GM21717 (cell line): ENCODE results near the gene EXOC4.
"Not testable (repeated sequence)": the region's sequence is repeated elsewhere in the genome, so short reads cannot be mapped to it uniquely, and the experiment has no call there.

Experiments
- ATAC-seq: cut with Tn5 transposase; IDR thresholded peaks from one replicate; pipeline ENCODE4 v1.9.1; 2021; ENCODE audit warnings: mild to moderate bottlenecking, moderate library complexity; ENCODE audit not compliant: unreplicated experiment

The EXOC4 gene

GRCh38 chr7:133313575-133313974 lies 60.7 kb downstream of the EXOC4 start:
- ATAC-seq: no peak

GRCh38 chr7:133314084-133314483 lies 61.2 kb downstream of the EXOC4 start:
- ATAC-seq: no peak

- ATAC-seq: no peak
Observed at GRCh38 chr7:133315332-133316040, 62.6 kb downstream of the EXOC4 start.

- ATAC-seq: no peak
Observed at GRCh38 chr7:133319842-133320241, 67.0 kb downstream of the EXOC4 start.

GRCh38 chr7:133320891-133321290 lies 68.0 kb downstream of the EXOC4 start:
- no peak for ATAC-seq

GRCh38 chr7:133321366-133321765 lies 68.5 kb downstream of the EXOC4 start:
- ATAC-seq: not testable (repeated sequence)

- not testable (repeated sequence) for ATAC-seq
Observed at GRCh38 chr7:133326745-133327144, 73.9 kb downstream of the EXOC4 start.

GRCh38 chr7:133328021-133328420 lies 75.1 kb downstream of the EXOC4 start:
- ATAC-seq: not testable (repeated sequence)

GRCh38 chr7:133330085-133330484 lies 77.2 kb downstream of the EXOC4 start:
- ATAC-seq: no peak

GRCh38 chr7:133331861-133332260 lies 79.0 kb downstream of the EXOC4 start:
- no peak for ATAC-seq

GRCh38 chr7:133339772-133340171 lies 86.9 kb downstream of the EXOC4 start:
- no peak for ATAC-seq

- ATAC-seq: no peak
Observed at GRCh38 chr7:133344275-133344674, 91.4 kb downstream of the EXOC4 start.

- no peak for ATAC-seq
Observed at GRCh38 chr7:133345690-133346421, 93.0 kb downstream of the EXOC4 start.

GRCh38 chr7:133348250-133348649 lies 95.4 kb downstream of the EXOC4 start:
- ATAC-seq: no peak

GRCh38 chr7:133349101-133349500 lies 96.2 kb downstream of the EXOC4 start:
- peak; percentile 79 for ATAC-seq

GRCh38 chr7:133352430-133352829 lies 99.6 kb downstream of the EXOC4 start:
- no peak for ATAC-seq

GRCh38 chr7:133353775-133354174 lies 100.9 kb downstream of the EXOC4 start:
- ATAC-seq: no peak

GRCh38 chr7:133354546-133355324 lies 101.9 kb downstream of the EXOC4 start:
- no peak for ATAC-seq

GRCh38 chr7:133355325-133355708 lies 102.4 kb downstream of the EXOC4 start:
- no peak for ATAC-seq

GRCh38 chr7:133355822-133356221 lies 102.9 kb downstream of the EXOC4 start:
- no peak for ATAC-seq

- no peak for ATAC-seq
Observed at GRCh38 chr7:133358708-133359107, 105.8 kb downstream of the EXOC4 start.

GRCh38 chr7:133359449-133359848 lies 106.6 kb downstream of the EXOC4 start:
- no peak for ATAC-seq
